Mesendoderm (in vitro differentiated cells): Measurements from ENCODE around the gene RNF20.
"Not testable (repeated sequence)": the region's sequence is repeated elsewhere in the genome, so short reads cannot be mapped to it uniquely, and the experiment has no call there.

Source experiments
- DNase-seq: peaks from one replicate; pipeline ENCODE4 v3.0.0; 2013
- H2AK5ac ChIP-seq: 2 replicates; pipeline ENCODE4 v1.6.1; 2013; ENCODE audit warnings: low read length, inconsistent platforms
- H2BK120ac ChIP-seq: 2 replicates; pipeline ENCODE4 v1.6.1; 2013; ENCODE audit warnings: low read depth, mild to moderate bottlenecking, low read length, moderate library complexity, mixed read lengths
- H2BK15ac ChIP-seq: replicated peaks from 2 replicates; pipeline ENCODE4 v1.6.1; 2013; ENCODE audit warnings: low read depth, mild to moderate bottlenecking, moderate library complexity
- H2BK5ac ChIP-seq: 2 replicates; pipeline ENCODE4 v1.6.1; 2013; ENCODE audit warnings: low read length, inconsistent platforms
- H3K18ac ChIP-seq: 2 replicates; pipeline ENCODE4 v1.6.1; 2013; ENCODE audit warnings: mild to moderate bottlenecking, low read length, mixed read lengths
- H3K23ac ChIP-seq: one replicate; pipeline ENCODE4 v1.6.1; 2013; ENCODE audit warnings: low read length
- H3K27ac ChIP-seq: 2 replicates; pipeline ENCODE4 v1.5.1; 2013; ENCODE audit warnings: low read depth, mild to moderate bottlenecking, inconsistent platforms, low read length, moderate library complexity
- H3K27me3 ChIP-seq: 2 replicates; pipeline ENCODE4 v1.6.1; 2013; ENCODE audit warnings: low read length, control low read depth, mild to moderate bottlenecking, inconsistent platforms; ENCODE audit not compliant: insufficient read depth, poor library complexity
- H3K36me3 ChIP-seq: 2 replicates; pipeline ENCODE4 v1.6.1; 2013; ENCODE audit warnings: low read length, inconsistent platforms; ENCODE audit not compliant: control insufficient read depth, insufficient read depth
- H3K4ac ChIP-seq: one replicate; pipeline ENCODE4 v1.6.1; 2013; ENCODE audit warnings: low read depth, mild to moderate bottlenecking, low read length, moderate library complexity
- H3K4me1 ChIP-seq: 2 replicates; pipeline ENCODE4 v1.6.1; 2013; ENCODE audit warnings: low read depth, low read length, inconsistent platforms; ENCODE audit not compliant: control insufficient read depth
- H3K4me2 ChIP-seq: 2 replicates; pipeline ENCODE4 v1.6.1; 2013; ENCODE audit warnings: low read length
- H3K4me3 ChIP-seq: 2 replicates; pipeline ENCODE4 v1.5.1; 2013; ENCODE audit warnings: mild to moderate bottlenecking, low read length
- H3K56ac ChIP-seq: one replicate; pipeline ENCODE4 v1.6.1; 2013; ENCODE audit warnings: low read length
- H3K79me1 ChIP-seq: 2 replicates; pipeline ENCODE4 v1.6.1; 2013; ENCODE audit warnings: low read length, inconsistent platforms
- H3K79me2 ChIP-seq: 2 replicates; pipeline ENCODE4 v1.6.1; 2013; ENCODE audit warnings: mild to moderate bottlenecking, low read length; ENCODE audit not compliant: control insufficient read depth, insufficient read depth
- H3K9ac ChIP-seq: 2 replicates; pipeline ENCODE4 v1.6.1; 2013; ENCODE audit warnings: low read length, inconsistent platforms
- H4K5ac ChIP-seq: one replicate; pipeline ENCODE4 v1.6.1; 2013; ENCODE audit warnings: low read length
- H4K8ac ChIP-seq: one replicate; pipeline ENCODE4 v1.6.1; 2013; ENCODE audit warnings: low read depth, mild to moderate bottlenecking, control low read depth, low read length, moderate library complexity
- WGBS: extraction: QIAGEN DNeasy Blood & Tissue Kit; methylation state at CpG from one replicate; pipeline ENCODE4 v1.1.7; 2013; ENCODE audit warnings: low lambda C conversion rate, missing lambda C conversion rate; ENCODE audit not compliant: insufficient coverage; ENCODE audit errors: extremely low coverage; 5-methylcytosine and 5-hydroxymethylcytosine counted together

The RNF20 gene

DNA sequence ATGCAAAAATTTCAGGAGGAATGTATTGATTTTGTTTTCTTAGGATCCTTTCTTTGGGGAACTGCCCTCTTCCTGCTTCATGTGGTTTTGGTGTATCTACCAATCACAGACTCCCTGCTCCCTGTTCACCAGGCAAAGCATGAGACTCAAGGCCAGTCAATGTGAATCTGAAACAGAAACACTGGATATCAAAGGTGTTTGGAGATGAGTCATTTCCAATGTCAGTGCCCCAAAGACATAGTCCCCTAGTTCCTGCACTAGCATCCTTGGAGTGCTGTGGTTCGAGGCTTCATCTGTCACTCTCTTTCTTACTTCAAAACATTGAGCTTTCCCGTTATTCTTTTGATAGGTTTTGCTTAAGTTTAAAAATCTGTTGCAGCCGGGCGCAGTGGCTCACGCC lies 53.0 kb downstream of the RNF20 start:
- DNase-seq = no peak
- H3K9ac ChIP-seq = no peak overlapping the region
- H3K18ac ChIP-seq = no peak overlapping the region
- no peak overlapping the region for H3K27ac ChIP-seq
- H3K4ac ChIP-seq = no peak overlapping the region
- H2AK5ac ChIP-seq = no peak overlapping the region
- H3K4me2 ChIP-seq = no peak overlapping the region
- no peak overlapping the region for H3K56ac ChIP-seq
- no peaks in the 10 kb centered on the region for H3K79me2 ChIP-seq
- no peak overlapping the region for H4K8ac ChIP-seq
- H2BK5ac ChIP-seq = no peak overlapping the region
- no peak overlapping the region for H4K5ac ChIP-seq
- WGBS = no CpG with 5 or more reads among the region's 5 CpGs
- H3K4me3 ChIP-seq = no peak overlapping the region
- no peaks in the 10 kb centered on the region for H3K4me1 ChIP-seq
- no peak overlapping the region for H2BK120ac ChIP-seq
- no peaks in the 10 kb centered on the region for H3K27me3 ChIP-seq
- H2BK15ac ChIP-seq = no peak overlapping the region
- H3K23ac ChIP-seq = no peak overlapping the region
- no peaks in the 10 kb centered on the region for H3K36me3 ChIP-seq
- H3K79me1 ChIP-seq = no peaks in the 10 kb centered on the region

DNA sequence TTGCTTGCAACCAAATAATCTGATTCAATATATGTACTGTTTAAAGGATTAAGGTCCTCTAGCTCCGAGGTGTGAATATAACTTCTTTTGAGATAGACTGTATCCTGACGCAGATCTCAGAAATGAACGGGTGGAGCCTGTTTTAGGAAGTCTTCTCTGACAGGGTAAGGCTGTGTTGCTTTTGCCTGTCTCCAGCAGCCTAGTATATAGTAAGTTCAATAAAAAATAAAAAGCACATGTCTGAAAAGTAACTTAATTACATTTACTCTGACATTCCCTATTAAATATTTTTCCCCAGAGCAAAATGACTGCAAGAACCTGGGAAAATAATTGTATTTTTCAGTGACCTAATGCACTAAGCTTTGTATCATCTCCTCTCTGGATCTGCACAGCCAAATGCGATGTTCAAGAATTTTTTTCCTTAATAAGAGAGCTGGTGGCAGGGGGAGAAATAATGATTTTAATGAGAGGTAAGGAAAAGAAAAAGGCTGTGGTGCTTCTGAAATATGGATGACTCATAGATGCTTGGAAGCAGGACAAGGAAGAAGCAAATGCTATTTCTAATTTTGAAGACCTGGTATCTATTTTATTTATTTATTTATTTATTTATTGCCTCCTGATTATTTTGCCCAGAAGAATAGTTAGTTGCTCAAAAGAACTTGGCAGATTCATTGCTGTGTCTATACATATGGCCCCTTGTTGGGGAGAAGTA lies 53.8 kb downstream of the RNF20 start:
- no peak for DNase-seq
- Histone ChIP-seq H3K36me3 (no peaks in the 10 kb centered on the region), H3K9ac (no peak overlapping the region), H2AK5ac (no peak overlapping the region), H3K27ac (no peak overlapping the region), H3K4me2 (no peak overlapping the region), H3K4me3 (no peak overlapping the region), H2BK15ac (no peak overlapping the region), H3K27me3 (no peaks in the 10 kb centered on the region), H3K4ac (no peak overlapping the region), H4K8ac (no peak overlapping the region), H3K18ac (no peak overlapping the region), H2BK5ac (no peak overlapping the region), H3K4me1 (no peaks in the 10 kb centered on the region), H3K79me2 (no peaks in the 10 kb centered on the region), H2BK120ac (no peak overlapping the region), H3K56ac (no peak overlapping the region), H4K5ac (no peak overlapping the region), H3K23ac (no peak overlapping the region), H3K79me1 (no peaks in the 10 kb centered on the region)
- WGBS = no CpG with 5 or more reads among the region's 4 CpGs

- not testable (repeated sequence) for H3K9ac ChIP-seq, H2BK120ac ChIP-seq, H3K27me3 ChIP-seq, H2BK5ac ChIP-seq, H3K4me2 ChIP-seq, H3K23ac ChIP-seq, H3K18ac ChIP-seq, H3K36me3 ChIP-seq, H3K4ac ChIP-seq, H3K4me1 ChIP-seq, H2BK15ac ChIP-seq, H4K5ac ChIP-seq, H3K27ac ChIP-seq, H2AK5ac ChIP-seq, H3K79me2 ChIP-seq, H3K79me1 ChIP-seq, H4K8ac ChIP-seq, DNase-seq, H3K56ac ChIP-seq, H3K4me3 ChIP-seq
- WGBS = no CpG with 5 or more reads among the region's 6 CpGs
These were observed 56.4 kb downstream of the RNF20 start for GRCh38 chr9:101590074-101590473.

GRCh38 chr9:101590901-101591300 lies 57.2 kb downstream of the RNF20 start:
- WGBS = no CpG with 5 or more reads among the region's 3 CpGs
- Histone ChIP-seq H4K8ac (no peak overlapping the region), H3K9ac (no peak overlapping the region), H2BK15ac (no peak overlapping the region), H3K4me2 (no peak overlapping the region), H3K56ac (no peak overlapping the region), H3K36me3 (no peaks in the 10 kb centered on the region), H2AK5ac (no peak overlapping the region), H3K4me3 (no peak overlapping the region), H2BK5ac (no peak overlapping the region), H3K18ac (no peak overlapping the region), H3K27ac (no peak overlapping the region), H4K5ac (no peak overlapping the region), H3K27me3 (no peaks in the 10 kb centered on the region), H3K79me1 (no peaks in the 10 kb centered on the region), H3K4me1 (no peaks in the 10 kb centered on the region), H3K4ac (no peak overlapping the region), H3K79me2 (no peaks in the 10 kb centered on the region), H2BK120ac (no peak overlapping the region), H3K23ac (no peak overlapping the region)
- no peak for DNase-seq

GRCh38 chr9:101591787-101592446 lies 58.3 kb downstream of the RNF20 start:
- no peak overlapping the region for H3K4ac ChIP-seq
- no peaks in the 10 kb centered on the region for H3K27me3 ChIP-seq
- no peaks in the 10 kb centered on the region for H3K79me1 ChIP-seq
- no peak overlapping the region for H3K4me3 ChIP-seq
- no peak overlapping the region for H3K18ac ChIP-seq
- no peak overlapping the region for H2BK5ac ChIP-seq
- DNase-seq = no peak
- H4K5ac ChIP-seq = no peak overlapping the region
- H2BK15ac ChIP-seq = no peak overlapping the region
- H4K8ac ChIP-seq = no peak overlapping the region
- H2AK5ac ChIP-seq = no peak overlapping the region
- H2BK120ac ChIP-seq = no peak overlapping the region
- H3K9ac ChIP-seq = no peak overlapping the region
- no peak overlapping the region for H3K23ac ChIP-seq
- no peaks in the 10 kb centered on the region for H3K79me2 ChIP-seq
- no peak overlapping the region for H3K27ac ChIP-seq
- H3K56ac ChIP-seq = no peak overlapping the region
- no peaks in the 10 kb centered on the region for H3K4me1 ChIP-seq
- no peaks in the 10 kb centered on the region for H3K36me3 ChIP-seq
- H3K4me2 ChIP-seq = no peak overlapping the region

GRCh38 chr9:101592788-101593187 lies 59.1 kb downstream of the RNF20 start:
- H3K18ac ChIP-seq = no peak overlapping the region

More at GRCh38 chr9:101592788-101593187, 59.1 kb downstream of the RNF20 start:
- Histone ChIP-seq H3K4ac (no peak overlapping the region), H4K5ac (no peak overlapping the region), H3K27me3 (no peaks in the 10 kb centered on the region), H3K79me1 (no peaks in the 10 kb centered on the region), H3K4me1 (no peaks in the 10 kb centered on the region), H3K9ac (no peak overlapping the region), H3K79me2 (no peaks in the 10 kb centered on the region), H3K4me3 (no peak overlapping the region), H2AK5ac (no peak overlapping the region), H3K27ac (no peak overlapping the region), H2BK5ac (no peak overlapping the region), H2BK120ac (no peak overlapping the region), H3K4me2 (no peak overlapping the region), H3K36me3 (no peaks in the 10 kb centered on the region), H3K56ac (no peak overlapping the region), H2BK15ac (no peak overlapping the region), H3K23ac (no peak overlapping the region), H4K8ac (no peak overlapping the region)
- DNase-seq = no peak
